Stomach smooth muscle (tissue), 2 donors: Measurements from ENCODE around the gene CBFA2T2.

Experiments used
- H3K27ac ChIP-seq: one replicate; pipeline ENCODE4 v1.7.0; 2013; ENCODE audit warnings: mild to moderate bottlenecking, low read length, inconsistent platforms
- H3K27me3 ChIP-seq, 2 donors: one replicate each; pipeline ENCODE4 v1.7.0; 2013; ENCODE audit warnings: low read length in 2 of 2; ENCODE audit not compliant: insufficient read depth in 2 of 2, control insufficient read depth in 1 of 2
- H3K36me3 ChIP-seq, 2 donors: one replicate each; pipeline ENCODE4 v1.7.0; 2013; ENCODE audit warnings: low read length in 2 of 2; ENCODE audit not compliant: control insufficient read depth in 2 of 2, insufficient read depth in 2 of 2
- H3K4me1 ChIP-seq: one replicate; pipeline ENCODE4 v1.7.0; 2013; ENCODE audit warnings: low read length; ENCODE audit not compliant: control insufficient read depth, insufficient read depth
- H3K4me3 ChIP-seq, 2 donors: one replicate each; pipeline ENCODE4 v1.7.0; 2013; ENCODE audit warnings: low read length in 2 of 2
- H3K9ac ChIP-seq, 2 donors: one replicate each; pipeline ENCODE4 v1.7.0; 2013; ENCODE audit warnings: low read length in 2 of 2, mild to moderate bottlenecking in 1 of 2
- H3K9me3 ChIP-seq, 2 donors: one replicate each; pipeline ENCODE4 v1.7.0; 2013; ENCODE audit warnings: low read length in 2 of 2; ENCODE audit not compliant: control insufficient read depth in 2 of 2
- donor health status: healthy.
- donor health status: Pancreatic carcinoma.

The CBFA2T2 gene

GRCh38 chr20:33675136-33675959 lies 185.5 kb downstream of the CBFA2T2 start:
- H3K4me3 ChIP-seq: peak overlapping the region; percentile 70 to 81

GRCh38 chr20:33676121-33676520 lies 186.2 kb downstream of the CBFA2T2 start:
- peaks cover 0 to 6% of the 10 kb centered on the region in 2 donors for H3K36me3 ChIP-seq
- H3K4me3 ChIP-seq: peak overlapping the region in 1 of 2 donors; percentile 15
- H3K27me3 ChIP-seq: no peaks in the 10 kb centered on the region
- H3K9me3 ChIP-seq: no peaks in the 10 kb centered on the region
- H3K27ac ChIP-seq: peak overlapping the region; percentile 97
- H3K9ac ChIP-seq: peak overlapping the region; percentile 70 to 79
- H3K4me1 ChIP-seq: peaks cover 52% of the 10 kb centered on the region

More at GRCh38 chr20:33675136-33675959, 185.5 kb downstream of the CBFA2T2 start:
- Histone ChIP-seq H3K4me1 (peaks cover 54% of the 10 kb centered on the region), H3K36me3 (peaks cover 3 to 10% of the 10 kb centered on the region in 2 donors), H3K9ac (peak overlapping the region; percentile 70 to 79), H3K9me3 (no peaks in the 10 kb centered on the region), H3K27me3 (no peaks in the 10 kb centered on the region), H3K27ac (peak overlapping the region; percentile 97)

- Histone ChIP-seq H3K36me3 (no peaks in the 10 kb centered on the region), H3K9me3 (no peaks in the 10 kb centered on the region), H3K4me1 (peaks cover 50% of the 10 kb centered on the region), H3K27ac (peak overlapping the region; percentile 97), H3K4me3 (no peak overlapping the region), H3K27me3 (no peaks in the 10 kb centered on the region), H3K9ac (no peak overlapping the region)
Observed at GRCh38 chr20:33676652-33677645, 187.1 kb downstream of the CBFA2T2 start.

- Histone ChIP-seq H3K4me1 (peaks cover 38% of the 10 kb centered on the region), H3K27ac (no peak overlapping the region), H3K36me3 (no peaks in the 10 kb centered on the region), H3K9me3 (no peaks in the 10 kb centered on the region), H3K4me3 (no peak overlapping the region), H3K27me3 (no peaks in the 10 kb centered on the region), H3K9ac (no peak overlapping the region)
Observed at GRCh38 chr20:33677991-33678702, 188.3 kb downstream of the CBFA2T2 start.

GRCh38 chr20:33679758-33680485 lies 190.0 kb downstream of the CBFA2T2 start:
- Histone ChIP-seq H3K9me3 (no peaks in the 10 kb centered on the region), H3K27ac (no peak overlapping the region), H3K9ac (no peak overlapping the region), H3K4me1 (peaks cover 28% of the 10 kb centered on the region), H3K36me3 (no peaks in the 10 kb centered on the region), H3K27me3 (no peaks in the 10 kb centered on the region), H3K4me3 (no peak overlapping the region)

- Histone ChIP-seq H3K27me3 (no peaks in the 10 kb centered on the region), H3K4me3 (no peak overlapping the region), H3K9me3 (no peaks in the 10 kb centered on the region), H3K36me3 (no peaks in the 10 kb centered on the region), H3K4me1 (peaks cover 28% of the 10 kb centered on the region), H3K27ac (no peak overlapping the region), H3K9ac (no peak overlapping the region)
Observed at GRCh38 chr20:33680686-33681085, 190.8 kb downstream of the CBFA2T2 start.

- no peaks in the 10 kb centered on the region for H3K27me3 ChIP-seq
- peaks cover 24% of the 10 kb centered on the region for H3K4me1 ChIP-seq
- H3K9ac ChIP-seq: no peak overlapping the region
- H3K36me3 ChIP-seq: no peaks in the 10 kb centered on the region
- no peaks in the 10 kb centered on the region for H3K9me3 ChIP-seq
- no peak overlapping the region for H3K4me3 ChIP-seq
- no peak overlapping the region for H3K27ac ChIP-seq
Observed at GRCh38 chr20:33681288-33681687, 191.4 kb downstream of the CBFA2T2 start.

- Histone ChIP-seq H3K9me3 (no peaks in the 10 kb centered on the region), H3K4me1 (peaks cover 21% of the 10 kb centered on the region), H3K36me3 (no peaks in the 10 kb centered on the region), H3K27ac (no peak overlapping the region), H3K27me3 (no peaks in the 10 kb centered on the region), H3K4me3 (no peak overlapping the region), H3K9ac (no peak overlapping the region)
Observed at GRCh38 chr20:33681728-33682353, 191.9 kb downstream of the CBFA2T2 start.

- Histone ChIP-seq H3K9ac (peak overlapping the region in 1 of 2 donors; percentile 5), H3K9me3 (no peaks in the 10 kb centered on the region), H3K4me1 (peaks cover 19% of the 10 kb centered on the region), H3K27me3 (no peaks in the 10 kb centered on the region), H3K27ac (no peak overlapping the region), H3K4me3 (no peak overlapping the region), H3K36me3 (no peaks in the 10 kb centered on the region)
Observed at GRCh38 chr20:33684533-33685327, 194.8 kb downstream of the CBFA2T2 start.
